Heart right ventricle (tissue), 16 donors: ENCODE measurements around the gene TCF21. TPM values are rescaled to one million over a fixed set of nuclear protein-coding genes. Genes with fewer than 3 reads are reported as not detected.

Experiments used
- ATAC-seq, 8 donors: fragments of 200-7000 bp; cut with Tn5 transposase; one replicate each; pipeline ENCODE4 v1.9.1; 2020; ENCODE audit warnings: mild to moderate bottlenecking in 8 of 8, moderate library complexity in 8 of 8, moderate number of reproducible peaks in 1 of 8
- DNase-seq, 2 donors: peaks; one replicate each; pipeline ENCODE4 v3.0.0-alpha.2; 2020
- H3K27ac ChIP-seq, 10 donors: fragments of 200-600 bp; sonication (generic) in 2 of 10; one replicate each; pipeline versions ENCODE4 v1.5.0 to v1.8.0; 2020 to 2022; ENCODE audit warnings: mild to moderate bottlenecking in 3 of 10
- H3K27me3 ChIP-seq, 7 donors: fragments of 200-600 bp; one replicate each; pipeline ENCODE4 v1.8.0; 2021 to 2022; ENCODE audit warnings: mild to moderate bottlenecking in 2 of 7
- H3K36me3 ChIP-seq, 9 donors: fragments of 200-600 bp; sonication (generic) in 1 of 9; one replicate each; pipeline versions ENCODE4 v1.5.0 to v1.8.0; 2020 to 2022; ENCODE audit warnings: mild to moderate bottlenecking in 2 of 9
- H3K4me1 ChIP-seq, 9 donors: fragments of 200-600 bp; sonication (generic) in 1 of 9; one replicate each; pipeline versions ENCODE4 v1.5.0 to v1.8.0; 2020 to 2022; ENCODE audit warnings: mild to moderate bottlenecking in 4 of 9
- H3K4me3 ChIP-seq, 10 donors: fragments of 200-600 bp; sonication (generic) in 2 of 10; one replicate each; pipeline versions ENCODE4 v1.5.0 to v1.8.0; 2020 to 2022; ENCODE audit warnings: mild to moderate bottlenecking in 7 of 10, moderate library complexity in 2 of 10
- H3K9me3 ChIP-seq, 11 donors: fragments of 200-600 bp in 10 of 11; sonication (generic) in 2 of 11; one replicate each; pipeline versions ENCODE4 v1.5.0 to v1.8.0; 2013 to 2022; ENCODE audit warnings: mild to moderate bottlenecking in 2 of 11, control low read depth in 1 of 11, moderate library complexity in 1 of 11
- WGBS, 2 donors: extraction: QIAGEN DNeasy Blood & Tissue Kit; methylation state at CpG; one replicate each; pipeline ENCODE4 v1.1.7; 2013; ENCODE audit warnings: inconsistent platforms in 1 of 2; 5-methylcytosine and 5-hydroxymethylcytosine counted together
- intact Hi-C, 10 donors: fragments of 100-400 bp; cut with DNase I; formaldehyde crosslinking; loops; one replicate each; pipeline versions ENCODE4 v1.11.1 to v1.14.2; 2022
- polyA plus RNA-seq, 2 donors: library from polyadenylated mRNA; stranded (reverse); fragments of 200-250 nt; gene quantifications; one replicate each; pipeline ENCODE4 v1.2.3, GENCODE V29; 2013
- total RNA-seq, 10 donors: library from RNA; stranded (reverse); fragmentation: NEBNext Ultra II Directional in 3 of 10; extraction: Animal tissue kit (Norgen Biotek cat#: 25700) in 3 of 10; gene quantifications; one replicate each; pipeline versions ENCODE4 v1.2.1 to v1.2.4, GENCODE V29; 2021 to 2023
- TF ChIP-seq, protein P1 (sequence below), 9 donors: fragments of 200-600 bp; sonication (generic) in 2 of 9; IDR thresholded peaks; one replicate each; pipeline versions ENCODE4 v1.5.0 to v1.8.0; 2021 to 2022; ENCODE audit warnings: antibody characterized with exemption in 9 of 9, mild to moderate bottlenecking in 5 of 9, moderate library complexity in 1 of 9
- donor health status: Arrhythmogenic right ventricular cardiomyopathy.
- donor health status: ischemic (EF 13 %, LVEDD 7.1; RV severe dilation, severe dysfunction).
- donor health status: healthy with polysubstance abuse.
- donor health status: DM: no; HTN: yes; CAD: no.
- donor health status: DM: no; HTN: no; CAD: no.
- donor health status: ischemic (EF 25% LVEDD 6.9; RV normal size, moderate dysfunction).
- donor health status: ischemic (EF 25% LVEDD 5.7; RV mildly dilated, moderate dysfunction).
- donor health status: healthy.
- donor health status: DM: yes; HTN: yes; CAD: no.
- donor health status: Ischemic cardiomyopathy.
- donor health status: ischemic (EF 35%, LVEDD 5.7; RV mildly dilated, moderate dysfunction).
- donor health status: nonischemic (EF 11% LVEDD 7.7; RV severe dilation, severe dysfunction).
- donor health status: DM: yes; HTN: yes; CAD: no.
- donor health status: PGD.
- donor health status: ischemic (EF 29% LVEDD 5.4; RV normal size, mild dysfunction).
- donor health status: nonischemic (EF 23%, LVEDD 6.1; RV moderate dilation, normal function).

The TCF21 gene
- total and polyA plus RNA-seq, 12 donors = 1.3 to 16.6 (median 3.1) TPM

DNA sequence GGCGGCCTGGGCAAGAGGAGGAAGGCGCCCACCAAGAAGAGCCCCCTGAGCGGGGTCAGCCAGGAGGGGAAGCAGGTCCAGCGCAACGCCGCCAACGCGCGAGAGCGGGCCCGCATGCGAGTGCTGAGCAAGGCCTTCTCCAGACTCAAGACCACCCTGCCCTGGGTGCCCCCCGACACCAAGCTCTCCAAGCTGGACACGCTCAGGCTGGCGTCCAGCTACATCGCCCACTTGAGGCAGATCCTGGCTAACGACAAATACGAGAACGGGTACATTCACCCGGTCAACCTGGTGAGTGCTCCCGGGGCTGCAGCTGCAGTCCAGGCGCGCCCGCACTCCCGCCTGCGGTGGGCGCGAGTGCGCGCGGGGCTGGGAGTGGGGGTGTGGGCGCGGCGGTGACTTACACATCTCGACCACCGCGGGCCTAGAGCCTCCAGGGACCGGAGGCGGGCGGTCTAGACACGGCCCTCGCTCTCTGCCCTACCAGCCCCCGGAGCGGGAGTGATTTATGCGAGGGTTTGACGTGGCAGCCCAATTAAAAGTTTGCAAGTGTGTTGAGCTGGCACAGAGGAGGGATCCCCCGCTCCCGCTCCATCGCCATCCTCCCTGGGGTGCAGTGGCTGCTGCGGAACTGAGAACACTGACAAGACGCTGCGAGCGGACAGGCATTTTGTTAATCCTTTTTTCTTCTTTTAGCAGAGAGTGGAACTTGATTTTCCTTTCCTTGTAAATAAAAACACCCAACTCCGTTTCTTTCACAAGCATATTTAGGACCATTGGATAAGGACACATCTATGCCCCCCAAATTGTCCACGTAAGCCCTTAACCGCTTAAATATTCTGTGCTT lies 867 bp downstream of the TCF21 start:
- H3K27ac ChIP-seq = peak overlapping the region; percentile 55 to 89 (median 85)
- H3K9me3 ChIP-seq = no peaks in the 10 kb centered on the region
- TF ChIP-seq, protein P1, sequence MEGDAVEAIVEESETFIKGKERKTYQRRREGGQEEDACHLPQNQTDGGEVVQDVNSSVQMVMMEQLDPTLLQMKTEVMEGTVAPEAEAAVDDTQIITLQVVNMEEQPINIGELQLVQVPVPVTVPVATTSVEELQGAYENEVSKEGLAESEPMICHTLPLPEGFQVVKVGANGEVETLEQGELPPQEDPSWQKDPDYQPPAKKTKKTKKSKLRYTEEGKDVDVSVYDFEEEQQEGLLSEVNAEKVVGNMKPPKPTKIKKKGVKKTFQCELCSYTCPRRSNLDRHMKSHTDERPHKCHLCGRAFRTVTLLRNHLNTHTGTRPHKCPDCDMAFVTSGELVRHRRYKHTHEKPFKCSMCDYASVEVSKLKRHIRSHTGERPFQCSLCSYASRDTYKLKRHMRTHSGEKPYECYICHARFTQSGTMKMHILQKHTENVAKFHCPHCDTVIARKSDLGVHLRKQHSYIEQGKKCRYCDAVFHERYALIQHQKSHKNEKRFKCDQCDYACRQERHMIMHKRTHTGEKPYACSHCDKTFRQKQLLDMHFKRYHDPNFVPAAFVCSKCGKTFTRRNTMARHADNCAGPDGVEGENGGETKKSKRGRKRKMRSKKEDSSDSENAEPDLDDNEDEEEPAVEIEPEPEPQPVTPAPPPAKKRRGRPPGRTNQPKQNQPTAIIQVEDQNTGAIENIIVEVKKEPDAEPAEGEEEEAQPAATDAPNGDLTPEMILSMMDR (IDR thresholded peaks at IDR 0.05) = peak in 1 of 9 donors; percentile 15
- 3 to 5% methylated on average over 56 of the region's 56 CpGs for WGBS, 2 donors
- DNase-seq = peak in 1 of 2 donors; percentile 41
- peaks cover 0 to 50% (median 27%) of the 10 kb centered on the region in 9 donors for H3K4me1 ChIP-seq
- peak overlapping the region; percentile 47 to 66 (median 56) for H3K4me3 ChIP-seq
- H3K27me3 ChIP-seq = peaks cover 0 to 99% (median 86%) of the 10 kb centered on the region in 7 donors
- intact Hi-C loops = loop anchor here in 3 of 10 donors (5.0 to 10.0 kb wide), 2 partner anchors 125 to 127 kb away; no protein-coding TSS in a partner anchor
- no peaks in the 10 kb centered on the region for H3K36me3 ChIP-seq
- ATAC-seq = peak; percentile 27 to 72 (median 35)

DNA sequence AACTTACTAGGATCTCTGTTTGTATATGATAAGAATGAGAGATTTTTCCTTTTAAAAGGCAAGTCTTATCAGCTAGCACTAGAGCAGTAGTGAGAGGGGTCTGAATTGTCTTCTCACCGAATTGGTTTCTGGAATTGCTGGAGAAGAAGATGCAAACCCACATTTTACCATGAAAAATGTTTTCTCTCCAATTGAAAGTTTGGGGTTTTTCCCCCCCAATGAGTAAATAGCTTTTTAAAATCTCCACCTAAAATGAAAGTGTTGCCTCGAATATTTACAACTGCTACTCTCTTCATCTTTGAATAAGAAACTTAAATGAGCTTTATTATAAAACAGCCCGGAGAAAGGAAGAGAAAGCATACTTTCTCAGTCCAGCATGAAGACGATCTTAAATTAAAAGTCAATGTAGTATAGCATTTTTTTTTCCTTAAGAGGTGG lies 1.8 kb downstream of the TCF21 start:
- intact Hi-C loops = loop anchor here in 3 of 10 donors (5.0 to 10.0 kb wide), 2 partner anchors 126 to 128 kb away; no protein-coding TSS in a partner anchor
- Histone ChIP-seq H3K27me3 (peaks cover 0 to 99% (median 89%) of the 10 kb centered on the region in 7 donors), H3K4me1 (peaks cover 0 to 60% (median 32%) of the 10 kb centered on the region in 9 donors), H3K36me3 (no peaks in the 10 kb centered on the region), H3K9me3 (no peaks in the 10 kb centered on the region), H3K27ac (peak overlapping the region; percentile 53 to 89 (median 85)), H3K4me3 (peak overlapping the region; percentile 47 to 66 (median 56))
- no peak for ATAC-seq
- DNase-seq = no peak
- WGBS, 2 donors = 3 to 7% methylated on average over 4 of the region's 4 CpGs
- TF ChIP-seq, protein P1 (IDR thresholded peaks at IDR 0.05) = no peak

DNA sequence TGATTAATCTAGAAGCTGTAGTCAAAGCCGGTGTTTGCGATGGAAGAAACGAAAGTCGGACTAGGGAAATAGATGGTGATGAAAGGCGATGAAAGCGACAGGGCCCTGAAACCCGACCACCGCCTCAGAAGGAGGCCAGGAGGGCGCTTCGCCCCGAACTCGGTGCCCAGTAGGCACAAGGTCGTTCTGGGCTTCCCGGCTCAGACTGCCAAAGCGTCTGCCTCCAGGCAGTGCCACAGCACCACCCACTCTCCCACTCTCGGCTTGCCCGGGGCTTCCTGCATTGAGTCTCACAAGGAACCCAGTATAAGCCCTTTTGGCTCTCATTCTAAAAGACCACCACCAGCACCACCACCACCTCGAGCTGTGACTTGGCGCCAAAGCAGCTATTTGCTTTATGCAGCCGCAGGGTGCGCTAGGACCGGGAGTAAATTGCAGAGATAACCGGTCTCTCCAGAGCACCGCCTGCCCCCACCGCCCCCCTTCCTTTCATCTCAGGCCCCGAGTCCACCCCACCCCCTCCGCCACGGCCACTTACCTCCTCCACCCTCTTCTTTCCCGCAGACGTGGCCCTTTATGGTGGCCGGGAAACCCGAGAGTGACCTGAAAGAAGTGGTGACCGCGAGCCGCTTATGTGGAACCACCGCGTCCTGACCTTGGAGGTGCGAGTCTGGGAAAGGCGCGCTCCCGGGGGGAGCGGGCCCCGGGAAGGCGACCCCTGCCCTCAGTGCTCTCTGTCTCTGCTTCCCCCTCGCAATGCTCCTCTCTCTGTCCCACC lies 2.4 kb downstream of the TCF21 start:
- WGBS, 2 donors = 1% methylated on average over 45 of the region's 45 CpGs
- intact Hi-C loops = loop anchor here in 3 of 10 donors (5.0 to 10.0 kb wide), 2 partner anchors 127 to 129 kb away; no protein-coding TSS in a partner anchor
- Histone ChIP-seq H3K27ac (peak overlapping the region; percentile 53 to 89 (median 85)), H3K27me3 (peaks cover 0 to 99% (median 89%) of the 10 kb centered on the region in 7 donors), H3K4me3 (peak overlapping the region; percentile 47 to 66 (median 56)), H3K9me3 (no peaks in the 10 kb centered on the region), H3K36me3 (no peaks in the 10 kb centered on the region), H3K4me1 (peaks cover 0 to 66% (median 38%) of the 10 kb centered on the region in 9 donors)
- TF ChIP-seq, protein P1 (IDR thresholded peaks at IDR 0.05) = no peak
- ATAC-seq (peak in 3 of 8 donors; percentile 6 to 16 (median 15)), DNase-seq (peak; percentile 26 to 40)
